ENCODE measurements around the gene FAM107B.

FAM107B gene

DNA sequence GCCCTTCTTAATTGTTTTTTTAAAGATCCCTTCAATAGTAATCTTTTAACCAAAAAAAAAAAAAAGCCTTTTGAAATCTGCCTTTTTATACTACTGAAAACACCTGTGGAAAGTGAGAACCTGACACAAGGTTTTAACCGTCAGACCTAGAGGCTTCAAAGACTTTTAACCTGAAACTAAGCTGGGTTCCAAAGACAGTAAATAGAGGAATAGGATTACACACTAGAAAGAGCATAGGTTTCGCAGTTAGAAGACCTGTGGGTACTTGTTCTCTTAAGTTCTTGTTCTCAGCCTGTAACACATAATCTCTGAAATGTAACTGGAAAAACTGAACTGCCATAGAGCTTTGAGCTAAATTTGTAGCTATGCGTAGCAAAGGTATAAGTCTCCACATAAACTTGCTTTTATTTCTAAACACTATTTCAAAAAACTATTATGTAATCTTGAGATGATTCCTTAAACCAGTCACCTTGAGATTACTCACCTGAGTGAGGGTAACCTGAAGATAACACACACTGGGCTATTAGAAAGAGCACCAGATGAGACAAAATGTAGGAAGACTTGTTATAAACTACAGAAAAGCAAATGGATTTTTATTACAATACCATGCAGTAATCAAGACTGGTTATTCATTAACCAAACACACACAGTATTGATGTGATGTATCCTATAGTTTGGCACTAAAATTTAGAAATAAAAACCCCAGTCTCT is 247.4 kb downstream of the FAM107B start:
- no peak for DNase-seq

- no peak for DNase-seq
These were observed 248.4 kb downstream of the FAM107B start for GRCh38 chr10:14526326-14526725.

DNA sequence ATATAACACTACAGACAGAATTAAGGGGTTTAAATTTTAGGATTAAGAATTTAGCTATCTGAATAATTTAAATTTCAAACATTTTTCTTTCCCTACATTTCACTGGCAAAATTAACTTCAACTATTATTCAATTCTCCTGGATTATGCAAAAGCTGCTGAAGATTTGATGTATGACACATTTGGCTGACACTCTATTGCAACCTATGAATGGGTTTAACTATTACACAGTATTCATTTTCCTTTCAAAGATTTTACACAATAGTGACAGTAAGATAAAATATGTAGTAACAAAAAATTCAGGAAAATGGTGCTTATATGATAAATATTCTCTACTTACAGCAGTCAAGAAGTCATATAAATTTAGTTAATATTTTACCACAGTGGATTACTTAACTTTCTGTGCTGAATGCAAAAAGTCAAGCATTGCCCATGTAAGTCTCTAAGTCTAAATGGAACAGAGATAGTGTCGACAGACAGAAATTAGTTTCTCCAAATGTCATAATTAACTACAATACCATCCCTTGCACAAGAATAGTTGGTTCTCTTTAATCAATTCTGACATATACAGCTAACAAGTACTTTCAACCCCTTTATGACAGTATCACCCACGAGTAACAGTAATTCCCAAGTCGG is 249.9 kb downstream of the FAM107B start:
- no peak for DNase-seq

- DNase-seq = no peak
These were observed 251.4 kb downstream of the FAM107B start for GRCh38 chr10:14523286-14523685.

DNA sequence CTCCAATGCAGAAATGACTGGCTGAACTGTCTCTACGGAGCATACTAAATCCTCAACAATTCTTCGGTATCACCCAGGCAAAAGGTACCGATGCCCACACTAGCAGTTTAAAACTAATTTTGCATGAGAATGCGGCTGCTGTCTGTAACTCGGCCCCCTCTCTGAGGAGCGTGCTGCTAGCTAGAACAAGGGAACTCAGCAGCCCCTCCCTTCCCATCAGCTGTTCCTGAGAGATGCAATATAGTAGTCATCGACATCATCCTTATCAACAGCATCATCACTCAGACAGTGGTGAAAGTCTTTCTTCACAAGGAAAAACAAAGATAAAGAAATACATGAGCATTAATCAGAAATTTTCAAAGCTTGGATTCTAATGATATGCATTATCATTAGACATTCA is 254.9 kb downstream of the FAM107B start:
- DNase-seq = no peak

DNA sequence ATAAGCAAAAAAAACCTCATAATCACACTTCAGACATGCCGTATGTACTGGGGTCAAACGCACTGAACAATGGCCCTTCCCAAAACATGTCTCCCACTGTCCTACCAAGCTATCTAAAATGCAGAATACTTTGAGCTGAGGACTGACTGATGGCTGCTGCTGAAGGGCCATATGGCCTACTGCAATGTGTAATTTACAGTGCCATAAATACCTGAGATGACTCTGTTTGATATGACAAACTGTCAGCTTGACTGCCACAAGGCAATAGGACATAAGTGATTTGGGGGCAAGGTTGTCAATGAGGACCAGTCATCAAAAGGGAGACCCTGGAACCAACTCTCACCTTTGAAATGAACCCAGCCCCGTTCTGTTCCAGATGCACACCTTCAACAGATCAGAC is 256.5 kb downstream of the FAM107B start:
- DNase-seq = no peak

- DNase-seq = no peak
These were observed 261.6 kb downstream of the FAM107B start for GRCh38 chr10:14513123-14513522.

DNA sequence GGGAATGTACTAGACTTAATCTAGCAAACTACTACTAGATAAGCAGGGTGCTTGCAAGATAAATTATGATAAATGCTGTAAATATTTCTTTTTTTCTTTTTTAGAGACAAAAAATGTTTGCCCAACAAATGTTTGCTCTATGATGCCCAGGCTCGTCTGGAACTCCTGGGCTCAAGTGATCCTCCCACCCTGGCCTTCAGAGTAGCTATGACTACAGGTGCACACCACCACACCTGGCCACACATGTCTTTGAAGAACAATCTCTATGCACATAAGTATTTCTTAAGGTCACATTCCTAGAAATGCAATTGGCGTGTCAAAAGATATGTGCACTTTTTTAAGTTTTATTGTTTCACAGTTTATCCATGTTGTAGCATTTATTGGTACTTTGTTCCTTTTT is 264.4 kb downstream of the FAM107B start:
- no peak for DNase-seq

DNA sequence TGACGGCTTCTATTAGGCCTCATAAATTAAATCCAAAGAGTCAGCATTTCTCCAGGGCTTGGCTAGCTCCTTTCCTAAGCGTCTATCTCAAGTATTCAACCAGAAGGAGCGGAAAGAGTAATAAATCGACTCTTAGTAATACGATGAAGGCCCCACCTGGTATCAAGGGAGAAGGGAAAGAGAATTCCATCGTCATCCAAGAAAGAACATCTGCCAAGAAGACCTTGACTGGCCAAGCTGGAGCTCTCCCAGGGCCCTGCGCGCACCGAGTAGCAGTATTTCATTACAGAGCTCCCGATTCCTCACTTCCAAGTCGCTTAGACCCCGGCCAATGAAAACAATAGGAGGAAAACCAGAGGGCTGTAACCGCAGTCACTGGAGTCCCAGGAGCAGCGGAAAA is 266.0 kb downstream of the FAM107B start:
- no peak for DNase-seq

- no peak for DNase-seq
These were observed 266.9 kb downstream of the FAM107B start for GRCh38 chr10:14507781-14508180.

- peak; percentile 88 for DNase-seq
These were observed 267.5 kb downstream of the FAM107B start for GRCh38 chr10:14507176-14507575.

- DNase-seq = no peak
These were observed 272.3 kb downstream of the FAM107B start for GRCh38 chr10:14502431-14502830.

DNA sequence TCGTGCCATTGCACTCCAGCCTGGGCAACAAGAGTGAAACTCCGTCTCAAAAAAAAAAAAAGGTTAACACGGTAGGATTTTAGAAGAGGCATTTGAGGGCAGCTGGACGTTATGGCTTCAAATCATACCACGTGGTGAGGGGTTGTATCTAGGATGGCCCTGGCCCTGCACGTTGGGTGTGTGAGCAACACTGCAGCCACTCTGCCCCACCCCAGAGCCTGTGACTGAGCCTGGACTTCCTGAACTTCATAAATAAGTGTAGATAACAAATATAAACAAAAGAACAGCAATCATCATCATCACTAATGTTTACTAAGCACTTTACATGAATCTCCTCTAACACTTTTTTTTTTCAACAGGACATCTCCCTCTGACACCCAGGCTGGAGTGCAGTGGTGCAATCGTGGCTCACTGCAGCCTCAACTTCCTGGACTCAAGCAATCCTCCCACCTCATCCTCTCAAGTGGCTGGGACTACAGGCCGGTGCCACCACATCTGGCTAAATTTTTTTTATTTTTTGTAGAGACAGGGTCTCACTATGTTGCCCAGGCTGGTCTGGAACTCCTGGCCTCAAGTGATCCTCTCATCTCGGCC is 274.4 kb downstream of the FAM107B start:
- no peak for DNase-seq

GRCh38 chr10:14499601-14499904 is 275.1 kb downstream of the FAM107B start:
- no peak for DNase-seq

- no peak for DNase-seq
These were observed 276.4 kb downstream of the FAM107B start for GRCh38 chr10:14498326-14498725.

DNA sequence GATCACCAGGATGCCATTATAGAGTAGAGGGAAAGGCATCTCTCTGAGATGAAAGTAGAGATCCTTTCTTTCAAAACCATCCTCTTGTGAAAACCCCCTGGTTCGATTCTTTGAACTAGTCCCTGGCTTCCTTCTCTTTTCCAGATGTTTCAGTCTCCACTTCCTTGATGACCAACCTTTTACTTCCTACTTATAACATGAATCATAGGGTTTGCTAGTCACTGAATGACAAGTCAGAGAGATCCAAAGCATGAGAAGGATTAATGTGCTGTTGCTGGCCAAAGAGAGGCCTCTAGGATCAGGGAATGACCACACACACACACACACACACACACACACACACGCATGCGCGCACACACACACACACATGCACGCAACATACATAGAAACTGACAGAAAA is 282.9 kb downstream of the FAM107B start:
- DNase-seq = no peak

DNA sequence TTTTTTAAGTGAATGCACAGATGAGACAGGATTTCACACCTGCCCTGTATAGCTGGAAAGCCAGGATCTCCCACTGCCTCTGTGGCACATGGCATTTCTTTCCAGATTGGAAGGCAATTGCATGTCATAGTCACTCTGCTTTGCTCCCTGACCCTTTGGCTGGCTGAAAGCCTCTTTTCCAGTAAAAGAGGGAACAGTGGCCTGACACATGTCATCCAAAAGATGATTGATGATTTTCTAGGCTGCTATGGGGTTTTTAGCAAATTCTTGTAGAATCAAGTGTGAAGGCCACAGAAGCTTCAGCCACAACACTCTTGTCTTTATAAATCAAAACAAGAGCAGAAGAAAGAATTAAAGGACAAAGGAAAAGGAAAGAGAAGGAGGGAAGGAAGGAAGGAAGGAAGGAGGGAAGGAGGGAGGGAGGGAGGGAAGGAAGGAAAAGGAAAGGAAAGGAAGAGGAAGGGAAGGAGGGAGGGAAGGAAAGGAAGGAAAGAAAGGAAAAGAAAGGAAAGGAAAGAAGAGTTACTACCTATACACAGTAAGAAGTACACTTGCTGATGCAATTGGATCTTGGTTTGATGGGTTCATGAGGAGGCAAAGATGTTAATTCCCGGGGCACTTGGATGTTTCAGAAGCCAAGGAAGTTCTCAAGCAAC is 285.0 kb downstream of the FAM107B start:
- DNase-seq = no peak

DNA sequence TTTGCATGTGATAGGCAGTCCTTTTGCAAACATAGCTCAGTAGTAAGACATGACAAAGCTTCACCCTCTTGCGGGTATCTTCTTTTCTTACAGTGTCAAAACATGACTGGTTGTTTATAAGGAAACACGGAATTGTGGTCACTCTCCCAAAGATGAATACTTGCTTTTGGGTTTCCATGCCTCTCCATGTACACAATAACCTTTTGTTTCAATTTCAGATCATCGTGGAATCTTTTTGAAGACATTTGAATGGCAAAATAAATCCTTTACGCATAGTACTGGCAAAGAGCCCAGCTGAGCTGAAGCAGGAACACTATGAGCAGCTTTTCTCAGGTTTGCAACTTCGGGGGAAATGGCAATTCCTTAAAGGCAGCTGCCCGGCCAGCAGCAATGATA is 287.2 kb downstream of the FAM107B start:
- DNase-seq = peak; percentile 22

DNA sequence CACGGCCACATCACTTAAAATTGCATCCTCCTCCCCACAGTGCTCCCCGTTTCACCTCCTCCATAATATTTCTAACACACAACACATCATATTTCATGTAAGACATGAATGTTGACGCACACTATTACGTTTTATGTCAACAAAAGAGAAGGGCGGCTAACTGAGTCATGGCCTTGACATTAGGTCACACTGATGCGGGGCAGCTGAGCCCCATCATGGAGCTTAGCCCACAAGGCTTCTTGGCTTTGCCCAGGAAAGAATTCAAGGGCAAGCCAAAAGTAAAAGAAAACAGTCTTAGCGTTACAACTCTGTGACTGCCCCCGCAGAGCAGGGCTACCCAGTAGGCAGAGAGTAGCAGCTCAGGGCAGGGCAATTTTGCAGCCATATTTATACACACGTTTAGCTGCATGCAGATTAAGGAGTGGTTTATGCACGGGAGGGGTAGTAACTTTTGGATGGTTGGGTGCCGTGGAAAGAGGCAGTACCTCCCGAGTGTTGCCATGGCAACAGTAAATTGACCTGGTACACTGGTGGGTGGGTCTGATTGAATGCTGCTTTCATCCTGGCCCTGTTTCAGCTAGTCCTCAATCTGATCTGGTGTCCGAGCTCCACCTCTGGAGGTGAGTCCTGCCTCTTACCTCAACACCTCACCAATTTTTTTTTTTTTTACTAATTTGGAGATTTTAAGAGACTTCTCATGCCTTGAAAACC is 287.8 kb downstream of the FAM107B start:
- DNase-seq = peak; percentile 80

DNA sequence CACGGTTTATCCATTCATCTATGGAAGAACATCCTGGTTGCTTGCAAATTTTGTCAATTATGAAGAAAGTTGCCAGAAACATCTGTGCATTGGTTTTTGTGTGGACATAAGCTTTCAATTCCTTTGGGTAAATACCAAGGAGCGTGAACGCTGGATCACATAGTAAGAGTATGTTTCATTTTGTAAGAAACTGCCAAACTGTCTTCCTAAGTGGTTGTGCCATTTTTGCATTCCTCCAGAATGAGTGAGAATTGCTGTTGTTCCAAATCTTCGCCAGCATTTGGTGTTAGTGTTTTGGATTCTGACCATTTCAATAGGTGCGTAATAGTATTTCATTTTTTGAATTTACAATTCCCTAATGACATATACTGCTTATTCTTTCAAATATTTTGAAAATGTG is 288.7 kb downstream of the FAM107B start:
- DNase-seq = no peak

DNA sequence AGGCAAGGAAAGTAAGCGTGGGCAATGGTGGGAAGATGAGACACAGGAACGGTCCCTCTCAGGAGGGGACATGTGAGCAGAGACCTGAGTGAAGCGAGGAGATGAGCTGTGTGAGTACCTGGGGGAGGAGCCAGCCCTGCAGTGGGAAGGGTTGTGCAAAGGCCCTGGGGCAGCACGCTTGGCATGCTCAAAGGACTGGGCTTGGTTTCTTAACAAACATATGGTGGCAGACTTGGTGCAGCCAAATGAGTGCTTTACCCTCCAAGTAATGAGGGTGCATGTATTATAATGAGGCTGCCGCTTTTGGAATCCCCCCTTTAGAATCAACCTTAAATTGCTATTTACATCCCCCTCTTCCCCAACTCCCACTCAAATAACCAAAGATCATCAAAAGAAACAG is 291.3 kb downstream of the FAM107B start:
- DNase-seq = no peak

- DNase-seq = peak; percentile 87
These were observed 292.9 kb downstream of the FAM107B start for GRCh38 chr10:14481752-14482151.

GRCh38 chr10:14481014-14481413 is 293.7 kb downstream of the FAM107B start:
- no peak for DNase-seq

- DNase-seq = peak; percentile 62
These were observed 296.1 kb downstream of the FAM107B start for GRCh38 chr10:14478604-14479003.

Measured in NCI-H774 (cell line).